PC-9 (cell line): Measurements from ENCODE around the gene TAF1A. TPM values are rescaled to one million over a fixed set of nuclear protein-coding genes. Genes with fewer than 3 reads are reported as not detected.

Experiments used
- BruUV-seq: library from RNA; stranded (reverse); fragments of 400-500 nt; replicated peaks from 2 replicates; lab custom pipeline; 2021; lab: Mats Ljungman, UMichigan
- CTCF ChIA-PET: fragments of 300-600 bp; sonication (Branson Sonifier 250); formaldehyde crosslinking; loops from one replicate; lab custom pipeline; 2022; ENCODE audit warnings: antibody characterized with exemption; lab: Charles Lee
- POLR2A ChIA-PET: fragments of 300-600 bp; sonication (Branson Sonifier 250); formaldehyde crosslinking; loops from one replicate; lab custom pipeline; 2022; ENCODE audit warnings: antibody characterized with exemption; ENCODE audit not compliant: unreplicated experiment; lab: Charles Lee
- DNase-seq, 2 experiments: peaks; one replicate each; pipeline versions ENCODE4 v3.0.0 to v3.0.0-alpha.2; 2015 to 2022; ENCODE audit warnings: mixed read lengths in 1 of 2
- H2AFZ ChIP-seq: fragments of 200-600 bp; sonication (generic); 2 replicates; pipeline ENCODE4 v1.8.1; 2017; ENCODE audit warnings: antibody characterized with exemption
- H3F3A ChIP-seq: fragments of 200-600 bp; sonication (generic); 2 replicates; pipeline ENCODE4 v1.8.1; 2017; ENCODE audit warnings: antibody characterized with exemption, mild to moderate bottlenecking, low read depth; ENCODE audit not compliant: insufficient read depth
- H3K27ac ChIP-seq: fragments of 200-600 bp; sonication (generic); 2 replicates; pipeline ENCODE4 v1.6.1; 2016; ENCODE audit warnings: mixed run types
- H3K27me3 ChIP-seq: fragments of 200-600 bp; sonication (generic); 2 replicates; pipeline ENCODE4 v1.6.1; 2016; ENCODE audit warnings: low read depth, mixed run types; ENCODE audit not compliant: insufficient read depth
- H3K36me3 ChIP-seq: fragments of 200-600 bp; sonication (generic); 2 replicates; pipeline ENCODE4 v1.6.1; 2016; ENCODE audit warnings: low read depth, mixed run types
- H3K4me1 ChIP-seq: fragments of 200-600 bp; sonication (generic); replicated peaks from 2 replicates; pipeline ENCODE4 v1.6.1; 2016; ENCODE audit warnings: mixed run types; ENCODE audit not compliant: insufficient read depth
- H3K4me2 ChIP-seq: fragments of 200-600 bp; sonication (generic); 2 replicates; pipeline ENCODE4 v1.6.1; 2017; ENCODE audit warnings: mixed run types
- H3K4me3 ChIP-seq: fragments of 200-600 bp; sonication (generic); 2 replicates; pipeline ENCODE4 v1.6.1; 2016; ENCODE audit warnings: mixed run types
- H3K79me2 ChIP-seq: fragments of 200-600 bp; sonication (generic); 2 replicates; pipeline ENCODE4 v1.6.1; 2017; ENCODE audit warnings: low read depth, mixed run types
- H3K9me2 ChIP-seq: fragments of 200-600 bp; sonication (generic); 2 replicates; pipeline ENCODE4 v1.8.1; 2017; ENCODE audit warnings: mild to moderate bottlenecking; ENCODE audit not compliant: insufficient read depth
- H3K9me3 ChIP-seq: fragments of 200-600 bp; sonication (generic); 2 replicates; pipeline ENCODE4 v1.8.1; 2016; ENCODE audit warnings: low read depth; ENCODE audit not compliant: insufficient read depth
- H4K20me1 ChIP-seq: fragments of 200-600 bp; sonication (generic); 2 replicates; pipeline ENCODE4 v1.8.1; 2017; ENCODE audit not compliant: insufficient read depth
- CTCF ChIP-seq: fragments of 200-600 bp; sonication (generic); conservative IDR thresholded peaks from 2 replicates; pipeline ENCODE4 v1.6.1; 2017; ENCODE audit warnings: mixed run types, antibody characterized with exemption, mild to moderate bottlenecking, moderate library complexity
- EZH2 ChIP-seq: fragments of 200-600 bp; sonication (generic); IDR thresholded peaks from 2 replicates; pipeline ENCODE4 v1.8.0; 2017; ENCODE audit warnings: antibody characterized with exemption, low read depth
- intact Hi-C: fragments of 100-400 bp; cut with micrococcal nuclease; formaldehyde crosslinking; loops from one replicate; pipeline ENCODE4 v1.10.0; 2022; ENCODE audit not compliant: unreplicated experiment
- total RNA-seq: library from RNA; stranded (reverse); gene quantifications from 2 replicates; pipeline ENCODE4 v1.2.3, GENCODE V29; 2021

The TAF1A gene
- total RNA-seq, 1 experiment from 2014 or later: 18.4 TPM

- TF ChIP-seq EZH2 (no peak), CTCF (no peak)
- Histone ChIP-seq H3K9me2 (0 out of 2 replicates have a peak, but pooled peaks cover 4% of the 10 kb centered on the region), H3K4me2 (no peak overlapping the region), H3K79me2 (peaks cover 46% of the 10 kb centered on the region), H3K36me3 (peaks cover 61% of the 10 kb centered on the region), H3F3A (peaks cover 13% of the 10 kb centered on the region), H3K9me3 (no peaks in the 10 kb centered on the region), H3K4me1 (peaks cover 19% of the 10 kb centered on the region), H4K20me1 (0 out of 2 replicates have a peak, but pooled peaks cover 3% of the 10 kb centered on the region), H3K27me3 (no peaks in the 10 kb centered on the region), H3K27ac (no peak overlapping the region), H3K4me3 (no peak overlapping the region), H2AFZ (no peak overlapping the region)
- ChIA-PET CTCF (no interaction called here), POLR2A (no interaction called here)
- DNase-seq: no peak
- intact Hi-C loops: no loop called here
- no TSS peak for BruUV-seq
Observed at GRCh38 chr1:222579316-222579715, 10.4 kb downstream of the TAF1A start.

- H3K27me3 ChIP-seq: no peaks in the 10 kb centered on the region
- ChIA-PET POLR2A (no interaction called here), CTCF (no interaction called here)
- H3K36me3 ChIP-seq: peaks cover 44% of the 10 kb centered on the region
- no peak overlapping the region for H3K27ac ChIP-seq
- no peak overlapping the region for H3K4me3 ChIP-seq
- DNase-seq: no peak
- no peak overlapping the region for H3K4me2 ChIP-seq
- H3K4me1 ChIP-seq: no peaks in the 10 kb centered on the region
- TF ChIP-seq EZH2 (no peak), CTCF (no peak)
- H3K79me2 ChIP-seq: no peaks in the 10 kb centered on the region
- no TSS peak for BruUV-seq
- H3K9me3 ChIP-seq: no peaks in the 10 kb centered on the region
- H3F3A ChIP-seq: no peaks in the 10 kb centered on the region
- intact Hi-C loops: no loop called here
- H4K20me1 ChIP-seq: no peaks in the 10 kb centered on the region
- no peak overlapping the region for H2AFZ ChIP-seq
- H3K9me2 ChIP-seq: no peaks in the 10 kb centered on the region
Observed at GRCh38 chr1:222570837-222571236, 18.9 kb downstream of the TAF1A start.

- H3F3A ChIP-seq: no peaks in the 10 kb centered on the region
- ChIA-PET POLR2A (no interaction called here), CTCF (interaction anchor here (1.3 kb wide), 1 partner anchor 73 kb away, joined by 4 read pairs; no protein-coding TSS in a partner anchor)
- H3K36me3 ChIP-seq: peaks cover 32% of the 10 kb centered on the region
- no peak overlapping the region for H2AFZ ChIP-seq
- no peaks in the 10 kb centered on the region for H3K4me1 ChIP-seq
- H3K4me3 ChIP-seq: no peak overlapping the region
- no peak overlapping the region for H3K27ac ChIP-seq
- no peak overlapping the region for H3K4me2 ChIP-seq
- no TSS peak for BruUV-seq
- no peaks in the 10 kb centered on the region for H3K9me2 ChIP-seq
- TF ChIP-seq EZH2: no peak
- no peak for TF ChIP-seq CTCF
- H3K79me2 ChIP-seq: no peaks in the 10 kb centered on the region
- intact Hi-C loops: no loop called here
- no peaks in the 10 kb centered on the region for H3K9me3 ChIP-seq
- no peaks in the 10 kb centered on the region for H3K27me3 ChIP-seq
- no peak for DNase-seq
- no peaks in the 10 kb centered on the region; the same call in 1 of the 2 replicates for H4K20me1 ChIP-seq
Observed at GRCh38 chr1:222561656-222562055, 28.1 kb downstream of the TAF1A start.
